ENCODE data around the gene CTNNA3. TPM values are rescaled to one million over a fixed set of nuclear protein-coding genes. Genes with fewer than 3 reads are reported as not detected.
A peak's percentile ranks its signal among the peaks of the same experiment; 100 is the strongest.
"Not testable (repeated sequence)": the region's sequence is repeated elsewhere in the genome, so short reads cannot be mapped to it uniquely, and the experiment has no call there.

Gene CTNNA3
- total RNA-seq, 2 donors from 2014 or later, result 3.2 to 7.2 TPM

DNA sequence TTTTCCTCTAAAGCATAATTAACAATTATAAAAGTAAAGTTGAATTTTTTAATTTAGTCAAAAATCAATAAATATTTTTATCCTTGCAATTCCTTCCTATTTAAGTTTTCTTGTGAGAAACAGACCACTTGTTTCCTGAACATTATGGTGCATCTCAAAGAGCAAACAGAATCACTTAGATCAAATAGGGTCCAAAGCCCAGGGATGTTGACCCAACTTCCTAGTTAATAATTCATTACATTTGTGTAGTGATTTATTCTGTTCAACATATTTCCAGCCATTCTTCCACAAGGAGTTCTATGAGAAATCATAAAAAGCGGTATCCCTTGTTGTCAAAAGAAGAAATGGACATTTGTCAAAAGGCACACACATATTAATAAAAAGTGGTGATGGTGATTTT is 454.5 kb downstream of the CTNNA3 start:
- H3K4me3 Mint-ChIP-seq, result no peak overlapping the region
- H3K4me3 ChIP-seq (ENCODE audit: low read length), result no peak overlapping the region
- H3K4me1 Mint-ChIP-seq, result peaks cover 5% of the 10 kb centered on the region
- H3K9ac ChIP-seq (ENCODE audit: extremely low read depth, low read length, poor library complexity, severe bottlenecking), result no peak overlapping the region
- no peaks in the 10 kb centered on the region for H3K4me1 ChIP-seq (ENCODE audit: control insufficient read depth, insufficient read depth, low read length)
- no peaks in the 10 kb centered on the region for H3K27me3 ChIP-seq (ENCODE audit: control insufficient read depth, insufficient read depth, low read length, poor library complexity, severe bottlenecking)
- H3K9me3 Mint-ChIP-seq, result no peaks in the 10 kb centered on the region
- DNase-seq, result no peak
- no peaks in the 10 kb centered on the region for H3K36me3 Mint-ChIP-seq (ENCODE audit: low read depth)
- no peaks in the 10 kb centered on the region for H3K27me3 Mint-ChIP-seq (ENCODE audit: insufficient read depth)
- H3K36me3 ChIP-seq (ENCODE audit: control insufficient read depth, insufficient read depth, low read length), result no peaks in the 10 kb centered on the region
- H3K27ac ChIP-seq (ENCODE audit: low read depth, low read length), result no peak overlapping the region
- no peaks in the 10 kb centered on the region for H3K9me3 ChIP-seq (ENCODE audit: control insufficient read depth, low read length)
- no peak overlapping the region for H3K27ac Mint-ChIP-seq
- TF ChIP-seq, protein P1, sequence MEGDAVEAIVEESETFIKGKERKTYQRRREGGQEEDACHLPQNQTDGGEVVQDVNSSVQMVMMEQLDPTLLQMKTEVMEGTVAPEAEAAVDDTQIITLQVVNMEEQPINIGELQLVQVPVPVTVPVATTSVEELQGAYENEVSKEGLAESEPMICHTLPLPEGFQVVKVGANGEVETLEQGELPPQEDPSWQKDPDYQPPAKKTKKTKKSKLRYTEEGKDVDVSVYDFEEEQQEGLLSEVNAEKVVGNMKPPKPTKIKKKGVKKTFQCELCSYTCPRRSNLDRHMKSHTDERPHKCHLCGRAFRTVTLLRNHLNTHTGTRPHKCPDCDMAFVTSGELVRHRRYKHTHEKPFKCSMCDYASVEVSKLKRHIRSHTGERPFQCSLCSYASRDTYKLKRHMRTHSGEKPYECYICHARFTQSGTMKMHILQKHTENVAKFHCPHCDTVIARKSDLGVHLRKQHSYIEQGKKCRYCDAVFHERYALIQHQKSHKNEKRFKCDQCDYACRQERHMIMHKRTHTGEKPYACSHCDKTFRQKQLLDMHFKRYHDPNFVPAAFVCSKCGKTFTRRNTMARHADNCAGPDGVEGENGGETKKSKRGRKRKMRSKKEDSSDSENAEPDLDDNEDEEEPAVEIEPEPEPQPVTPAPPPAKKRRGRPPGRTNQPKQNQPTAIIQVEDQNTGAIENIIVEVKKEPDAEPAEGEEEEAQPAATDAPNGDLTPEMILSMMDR (conservative IDR thresholded peaks at IDR 0.05), result no peak
- 0% methylated on average over 1 of the region's 1 CpG; no CpG with 5 or more reads in 1 of the 2 experiments for WGBS, 2 experiments (ENCODE audit: insufficient coverage in 1 of 2, insufficient read length in 1 of 2)

DNA sequence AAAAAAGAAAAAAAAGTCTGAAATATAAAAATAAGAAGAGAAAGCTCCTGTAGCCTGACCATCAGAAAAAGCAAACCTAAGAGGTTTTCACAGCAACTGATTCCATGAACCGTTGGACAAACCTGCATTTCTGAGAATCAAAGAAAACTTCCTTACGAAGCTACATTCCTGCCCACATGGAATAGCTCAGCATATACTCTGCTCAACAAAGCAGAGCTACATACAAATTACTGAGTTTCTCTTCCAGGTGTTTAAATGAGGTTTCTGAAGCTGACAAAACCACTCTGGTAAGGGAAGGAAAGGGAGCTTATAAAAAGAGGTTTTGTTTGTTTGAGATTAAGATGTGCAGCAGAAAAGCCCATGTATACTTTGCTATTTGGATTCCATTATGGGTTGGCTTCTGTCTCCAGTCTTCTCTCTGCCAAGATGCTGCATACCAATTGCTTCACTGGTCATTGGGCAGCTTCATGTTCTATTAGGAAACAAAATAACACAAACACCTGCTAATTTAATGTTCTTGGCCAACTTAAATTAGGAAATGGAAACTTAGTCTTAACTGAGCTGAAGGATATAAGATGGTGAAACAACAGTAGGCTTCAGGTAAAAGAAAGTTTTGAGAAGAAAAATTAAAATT is 456.0 kb downstream of the CTNNA3 start:
- no peaks in the 10 kb centered on the region for H3K9me3 Mint-ChIP-seq

DNA sequence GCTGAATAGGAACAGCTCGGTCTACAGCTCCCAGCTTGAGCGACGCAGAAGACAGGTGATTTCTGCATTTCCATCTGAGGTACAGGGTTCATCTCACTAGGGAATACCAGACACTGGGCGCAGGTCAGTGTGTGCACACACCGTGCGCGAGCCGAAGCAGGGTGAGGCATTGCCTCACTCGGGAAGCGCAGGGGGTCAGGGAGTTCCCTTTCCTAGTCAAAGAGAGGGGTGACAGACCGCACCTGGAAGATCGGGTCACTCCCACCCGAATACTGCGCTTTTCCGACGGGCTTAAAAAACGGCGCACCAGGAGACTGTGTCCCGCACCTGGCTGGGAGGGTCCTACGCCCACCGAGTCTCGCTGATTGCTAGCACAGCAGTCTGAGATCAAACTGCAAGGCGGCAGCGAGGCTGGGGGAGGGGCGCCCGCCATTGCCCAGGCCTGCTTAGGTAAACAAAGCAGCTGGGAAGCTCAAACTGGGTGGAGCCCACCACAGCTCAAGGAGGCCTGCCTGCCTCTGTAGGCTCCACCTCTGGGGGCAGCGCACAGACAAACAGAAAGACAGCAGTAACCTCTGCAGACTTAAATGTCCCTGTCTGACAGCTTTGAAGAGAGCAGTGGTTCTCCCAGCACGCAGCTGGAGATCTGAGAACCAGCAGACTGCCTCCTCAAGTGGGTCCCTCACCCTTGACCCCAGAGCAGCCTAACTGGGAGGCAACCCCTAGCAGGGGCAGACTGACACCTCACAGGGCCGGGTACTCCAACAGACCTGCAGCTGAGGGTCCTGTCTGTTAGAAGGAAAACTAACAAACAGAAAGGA is 465.1 kb downstream of the CTNNA3 start:
- H3K4me1 ChIP-seq (ENCODE audit: control insufficient read depth, insufficient read depth, low read length); H3K9me3 Mint-ChIP-seq; H3K27ac ChIP-seq (ENCODE audit: low read depth, low read length); H3K9me3 ChIP-seq (ENCODE audit: control insufficient read depth, low read length); H3K27me3 Mint-ChIP-seq (ENCODE audit: insufficient read depth); H3K27me3 ChIP-seq (ENCODE audit: control insufficient read depth, insufficient read depth, low read length, poor library complexity, severe bottlenecking); H3K36me3 Mint-ChIP-seq (ENCODE audit: low read depth); H3K36me3 ChIP-seq (ENCODE audit: control insufficient read depth, insufficient read depth, low read length): not testable (repeated sequence)
- Histone ChIP-seq H3K4me3 (ENCODE audit: low read length) (peak overlapping the region; percentile 77), H3K9ac (ENCODE audit: extremely low read depth, low read length, poor library complexity, severe bottlenecking) (peak overlapping the region; percentile 57)
- Mint-ChIP-seq H3K27ac (peak overlapping the region; percentile 97), H3K4me3 (peak overlapping the region; percentile 80), H3K4me1 (peaks cover 12% of the 10 kb centered on the region)
- peak; percentile 69 for DNase-seq
- WGBS, 2 experiments (ENCODE audit: insufficient coverage in 1 of 2, insufficient read length in 1 of 2), result 18 to 45% methylated on average over 6 to 27 of the region's 29 CpGs
- TF ChIP-seq, protein P1 (conservative IDR thresholded peaks at IDR 0.05), result peak; percentile 47

More for the DNA sequence above, 456.0 kb downstream of the CTNNA3 start:
- TF ChIP-seq, protein P1 (conservative IDR thresholded peaks at IDR 0.05), result no peak
- Histone ChIP-seq H3K27ac (ENCODE audit: low read depth, low read length) (no peak overlapping the region), H3K4me1 (ENCODE audit: control insufficient read depth, insufficient read depth, low read length) (no peaks in the 10 kb centered on the region), H3K9ac (ENCODE audit: extremely low read depth, low read length, poor library complexity, severe bottlenecking) (no peak overlapping the region), H3K27me3 (ENCODE audit: control insufficient read depth, insufficient read depth, low read length, poor library complexity, severe bottlenecking) (no peaks in the 10 kb centered on the region), H3K9me3 (ENCODE audit: control insufficient read depth, low read length) (no peaks in the 10 kb centered on the region), H3K36me3 (ENCODE audit: control insufficient read depth, insufficient read depth, low read length) (no peaks in the 10 kb centered on the region), H3K4me3 (ENCODE audit: low read length) (no peak overlapping the region)
- H3K36me3 Mint-ChIP-seq (ENCODE audit: low read depth), result no peaks in the 10 kb centered on the region
- no peak overlapping the region for H3K27ac Mint-ChIP-seq
- no peaks in the 10 kb centered on the region for H3K27me3 Mint-ChIP-seq (ENCODE audit: insufficient read depth)
- WGBS, 2 experiments (ENCODE audit: insufficient coverage in 1 of 2, insufficient read length in 1 of 2), result 63 to 87% methylated on average over 2 of the region's 2 CpGs
- DNase-seq, result no peak
- peaks cover 5% of the 10 kb centered on the region for H3K4me1 Mint-ChIP-seq
- H3K4me3 Mint-ChIP-seq, result no peak overlapping the region
